GM19468 (cell line): ENCODE measurements around the gene MED7.

ENCODE experiments used
- ATAC-seq: cut with Tn5 transposase; IDR thresholded peaks from one replicate; pipeline ENCODE4 v1.9.1; 2021; ENCODE audit warnings: mild to moderate bottlenecking, moderate library complexity, moderate number of reproducible peaks; ENCODE audit not compliant: unreplicated experiment; ENCODE audit errors: extremely low read depth

MED7 gene

DNA sequence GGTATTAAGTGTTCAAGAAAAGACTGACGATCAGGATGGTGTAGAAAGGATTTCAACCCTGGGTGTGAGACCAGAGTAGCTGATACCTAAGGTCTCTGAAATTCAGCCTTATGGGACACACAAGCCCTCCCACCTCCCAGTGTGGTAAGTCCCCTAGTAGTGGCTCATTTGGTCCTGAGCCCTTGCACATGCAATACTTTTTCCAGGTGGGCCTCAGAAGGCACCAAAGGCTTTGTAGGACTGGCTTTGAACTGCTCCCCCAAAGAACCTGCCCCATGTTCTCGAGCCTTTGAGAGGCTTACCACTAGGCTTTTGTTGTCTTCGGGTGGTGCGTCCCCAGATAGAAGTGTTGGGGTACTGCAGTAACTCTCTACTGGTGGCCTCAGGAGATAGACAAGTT lies 22.6 kb upstream of the MED7 start:
- no peak for ATAC-seq

DNA sequence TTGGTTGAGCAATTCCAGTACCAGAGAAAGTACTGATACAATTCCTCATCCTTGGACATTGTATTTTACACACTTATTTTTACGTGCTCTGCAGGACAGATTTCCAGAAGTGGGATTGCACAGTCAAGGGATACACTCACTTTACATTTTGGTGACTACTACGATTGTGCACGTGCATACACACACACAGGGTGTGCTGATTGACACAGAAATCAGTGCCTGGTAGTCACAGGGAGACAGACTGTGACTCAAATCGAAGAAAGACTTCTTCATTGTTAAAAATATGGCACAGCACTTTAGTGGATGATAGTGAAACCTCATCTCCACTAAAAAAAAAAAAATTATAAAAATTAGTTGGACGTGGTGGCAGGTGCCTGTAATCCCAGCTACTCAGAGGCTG lies 21.9 kb upstream of the MED7 start:
- no peak for ATAC-seq

DNA sequence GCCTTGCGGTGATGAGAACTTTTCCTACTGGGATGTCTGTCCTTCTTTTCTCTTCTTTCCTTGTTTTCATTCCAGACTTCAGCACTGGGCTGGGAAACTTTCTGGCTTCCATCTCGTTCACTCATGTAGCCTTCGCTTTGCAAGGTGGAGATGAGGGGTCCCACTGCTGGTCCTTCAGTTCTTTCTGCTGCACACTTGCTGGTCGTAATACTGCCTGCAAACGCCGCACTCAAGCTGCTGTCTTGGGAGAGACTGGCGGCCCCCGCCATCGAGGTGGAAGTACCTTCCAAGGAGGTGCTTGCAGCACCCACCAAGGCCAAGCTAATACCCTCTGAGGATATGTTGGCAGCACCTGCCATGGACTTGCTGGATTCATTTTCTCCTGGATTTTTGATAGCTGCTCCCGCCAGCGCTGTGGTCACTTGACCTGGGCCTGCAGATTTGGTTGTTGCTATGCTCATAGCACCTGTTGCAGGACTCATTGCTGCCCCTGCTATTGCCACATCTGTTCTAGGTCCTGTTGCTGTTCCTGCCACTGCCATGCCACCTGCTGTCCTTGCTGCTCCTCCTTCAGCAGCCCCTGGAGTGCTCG lies 20.4 kb upstream of the MED7 start:
- ATAC-seq: no peak

DNA sequence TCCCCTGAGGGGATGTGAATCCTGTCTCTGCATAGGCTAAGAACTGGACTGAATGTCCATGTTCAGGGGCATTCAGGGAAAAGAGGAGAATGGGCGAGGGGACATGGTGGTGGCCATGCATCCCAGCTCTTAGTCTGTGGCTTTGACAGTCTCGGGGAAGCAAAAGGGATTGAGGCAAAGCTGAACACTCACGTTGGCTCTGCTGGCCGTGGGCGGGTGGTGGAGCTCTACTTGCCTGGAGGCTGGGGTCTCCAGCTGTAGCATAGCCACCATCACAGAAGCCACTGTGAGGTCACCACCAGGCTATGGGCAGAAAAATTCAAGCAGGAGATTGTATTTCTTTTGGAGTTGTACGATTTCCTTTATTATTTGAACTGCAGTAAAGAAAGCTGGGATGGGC lies 19.3 kb upstream of the MED7 start:
- ATAC-seq: no peak

DNA sequence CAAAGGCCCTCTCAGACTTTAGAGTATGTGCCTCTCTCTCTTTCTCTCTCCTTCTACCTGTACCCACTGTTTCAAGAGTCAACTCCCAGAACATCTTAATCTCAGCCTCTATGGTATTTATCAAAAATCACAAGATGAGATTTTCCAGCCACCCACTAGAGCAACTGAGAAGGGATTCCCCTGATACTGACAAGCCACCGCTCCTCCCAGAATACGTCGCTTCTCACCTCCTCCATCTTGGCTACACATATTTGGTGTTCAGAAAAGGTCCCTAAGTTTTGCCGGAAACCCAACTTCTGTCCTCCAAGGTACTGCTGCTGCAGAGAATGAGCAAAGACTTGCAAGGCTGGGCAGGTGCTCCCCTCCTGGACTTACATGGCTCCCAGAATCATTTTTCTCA lies 17.3 kb upstream of the MED7 start:
- ATAC-seq: no peak

DNA sequence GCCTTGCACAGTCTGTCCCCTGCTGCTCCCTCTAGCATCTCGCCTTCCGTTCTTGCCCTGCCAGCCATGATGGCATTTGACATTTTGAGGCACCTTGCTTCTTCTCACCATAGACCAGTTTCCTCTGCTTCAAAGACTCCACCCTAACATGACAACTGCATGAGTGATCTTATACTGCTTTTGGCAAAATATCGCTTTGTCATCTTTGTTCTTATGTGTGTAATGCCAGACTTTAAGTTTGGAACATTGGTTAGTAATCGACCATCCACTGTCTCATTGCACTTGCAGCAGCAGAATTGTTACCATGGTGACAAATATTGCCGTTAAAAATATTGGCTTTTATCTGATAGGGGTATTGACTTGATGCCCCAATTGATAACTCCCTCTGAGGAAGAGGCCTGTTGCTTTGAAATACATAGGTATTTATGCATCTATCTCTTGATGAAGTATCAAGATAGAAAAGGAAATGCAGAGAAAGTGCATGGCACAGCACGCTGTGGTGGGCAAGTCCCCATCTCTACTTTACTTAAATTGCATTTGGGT lies 16.6 kb upstream of the MED7 start:
- ATAC-seq: no peak

DNA sequence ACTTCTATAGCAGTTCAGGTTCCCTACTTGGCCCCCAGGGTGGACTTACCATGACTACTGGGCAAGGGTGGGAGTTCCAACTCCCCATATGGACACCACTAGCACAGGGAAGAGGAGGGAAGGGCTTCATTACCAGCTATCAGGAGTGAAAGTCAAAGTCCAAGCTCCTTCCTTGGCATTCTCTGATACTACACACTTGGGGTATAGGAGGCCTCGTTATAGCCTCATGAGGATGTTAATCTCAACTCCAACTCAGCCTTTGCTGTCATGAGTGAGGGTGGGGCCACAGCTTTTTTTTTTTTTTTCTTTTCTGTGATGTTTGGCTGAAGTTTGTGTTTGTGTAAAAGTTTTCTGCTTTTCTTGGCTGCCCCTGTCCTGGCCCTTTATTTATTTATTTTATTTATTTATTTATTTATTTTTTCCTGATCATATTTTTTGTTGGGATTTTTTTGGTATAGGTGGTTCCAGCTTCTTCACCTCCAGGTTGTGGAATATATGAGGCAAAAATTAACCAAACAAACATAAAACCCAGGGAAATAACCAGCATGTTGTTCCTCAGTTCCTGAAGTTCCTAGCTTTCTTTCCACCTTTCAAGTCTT lies 14.7 kb upstream of the MED7 start:
- no peak for ATAC-seq

DNA sequence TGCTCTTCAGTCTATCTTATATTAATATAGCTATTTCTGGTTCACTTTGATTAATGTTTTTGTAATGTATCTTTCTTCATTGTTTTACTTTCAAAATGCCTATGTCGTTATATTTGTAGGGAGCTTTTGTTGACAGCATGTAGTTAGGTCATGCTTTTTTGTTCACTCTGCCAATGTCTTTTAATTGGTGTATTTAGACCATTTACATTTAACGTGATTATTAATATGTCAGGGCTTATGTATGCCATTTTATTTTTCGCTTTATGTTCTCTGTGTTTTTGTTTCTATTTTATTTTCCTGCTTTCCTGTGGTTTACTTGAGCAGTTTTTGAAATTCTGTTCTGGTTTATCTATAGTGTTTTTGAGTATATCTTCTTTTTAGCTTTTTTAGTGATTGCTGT lies 12.6 kb upstream of the MED7 start:
- ATAC-seq: no peak

DNA sequence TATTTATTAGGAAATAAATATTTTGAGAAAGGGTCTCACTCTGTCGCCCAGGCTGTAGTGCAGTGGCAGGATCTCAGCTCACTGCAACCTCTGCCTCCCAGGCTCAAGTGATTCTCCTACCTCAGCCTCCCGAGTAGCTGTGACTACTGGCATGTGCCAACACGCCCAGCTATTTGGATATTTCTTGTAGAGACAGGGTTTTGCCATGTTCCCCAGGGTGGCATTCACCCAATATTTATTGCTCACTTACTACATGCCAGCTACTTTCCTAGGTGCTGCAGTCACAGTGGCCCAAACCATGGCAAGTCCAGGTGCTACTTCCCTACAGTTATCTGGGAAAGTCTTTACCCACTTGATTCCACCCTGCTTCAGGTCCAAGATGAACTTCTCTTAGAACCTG lies 8.3 kb upstream of the MED7 start:
- no peak for ATAC-seq

DNA sequence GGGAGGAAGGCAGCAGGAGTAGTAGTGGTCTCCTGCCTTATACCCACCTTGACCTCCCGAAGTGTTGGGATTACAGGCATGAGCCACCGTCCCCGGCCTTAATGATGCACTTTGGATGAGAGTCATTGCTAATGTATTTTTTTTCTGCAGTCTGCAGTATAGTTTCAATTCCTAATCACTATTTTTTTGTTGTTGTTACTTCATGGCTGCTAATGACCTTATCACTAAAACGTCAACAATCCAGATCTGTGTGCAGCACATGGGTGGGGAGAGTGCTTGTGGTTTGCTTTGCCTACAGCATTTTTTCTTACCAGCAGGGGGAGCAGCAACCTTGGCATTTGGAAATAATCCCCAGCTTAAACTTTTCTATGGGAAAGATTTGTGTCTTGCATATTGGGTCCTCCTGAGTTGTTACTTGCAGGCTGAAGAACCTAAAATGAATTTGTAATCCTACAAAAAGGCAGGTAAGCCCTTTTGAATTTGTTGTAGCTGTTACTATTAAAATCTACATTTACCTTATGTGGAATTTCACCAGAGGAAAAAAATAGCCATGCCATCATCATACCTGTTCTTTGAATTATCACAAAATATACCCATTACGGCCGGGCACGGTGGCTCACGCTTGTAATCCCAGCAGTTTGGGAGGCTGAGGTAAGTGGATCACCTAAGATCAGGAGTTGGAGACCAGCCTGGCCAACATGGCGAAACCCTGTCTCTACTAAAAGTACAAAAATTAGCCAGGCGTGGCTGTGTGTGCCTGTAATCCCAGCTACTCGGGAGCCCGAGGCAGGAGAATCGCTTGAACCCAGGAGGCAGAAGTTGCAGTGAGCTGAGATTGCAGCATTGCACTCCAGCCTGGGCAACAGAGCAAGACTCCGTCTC lies 6.3 kb upstream of the MED7 start:
- peak; percentile 58 for ATAC-seq

DNA sequence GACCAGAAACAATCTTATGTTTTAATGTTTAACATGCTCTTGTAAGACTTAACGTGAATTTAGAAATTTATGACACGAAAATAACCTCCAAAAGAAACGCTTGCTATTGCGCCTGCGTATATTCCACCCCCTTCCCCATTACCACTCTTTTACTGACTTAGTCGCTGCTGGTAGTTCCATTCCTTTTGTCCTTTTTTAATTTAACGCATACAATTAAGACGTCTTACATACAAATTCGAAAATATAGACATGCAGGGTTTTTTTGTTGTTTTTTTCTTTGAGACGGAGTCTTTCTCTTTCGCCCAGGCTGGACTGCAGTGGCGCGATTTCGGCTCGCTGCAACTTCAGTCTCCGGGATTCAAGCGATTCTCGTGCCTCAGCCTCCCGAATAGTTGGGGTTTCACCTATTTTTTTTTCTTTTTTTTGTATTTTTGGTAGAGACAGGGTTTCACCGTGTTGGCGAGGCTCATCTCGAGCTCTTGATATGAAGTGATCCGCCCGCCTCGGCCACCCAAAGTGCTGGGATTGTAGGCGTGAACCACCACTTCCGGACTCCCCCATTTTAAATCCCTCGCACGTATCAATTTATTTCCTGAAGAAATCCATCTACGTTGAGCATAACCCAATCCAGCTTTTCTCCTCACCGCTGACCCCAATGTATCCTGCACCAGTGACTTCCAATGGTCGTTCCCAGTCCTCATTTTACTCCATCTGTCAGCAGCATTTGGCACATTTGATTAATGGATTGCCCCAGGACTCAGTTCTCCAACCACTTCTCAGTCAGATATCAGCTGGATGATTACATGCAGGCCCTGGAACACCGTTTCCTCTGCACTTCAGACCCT lies 684 bp upstream of the MED7 start:
- peak; percentile 5 for ATAC-seq

DNA sequence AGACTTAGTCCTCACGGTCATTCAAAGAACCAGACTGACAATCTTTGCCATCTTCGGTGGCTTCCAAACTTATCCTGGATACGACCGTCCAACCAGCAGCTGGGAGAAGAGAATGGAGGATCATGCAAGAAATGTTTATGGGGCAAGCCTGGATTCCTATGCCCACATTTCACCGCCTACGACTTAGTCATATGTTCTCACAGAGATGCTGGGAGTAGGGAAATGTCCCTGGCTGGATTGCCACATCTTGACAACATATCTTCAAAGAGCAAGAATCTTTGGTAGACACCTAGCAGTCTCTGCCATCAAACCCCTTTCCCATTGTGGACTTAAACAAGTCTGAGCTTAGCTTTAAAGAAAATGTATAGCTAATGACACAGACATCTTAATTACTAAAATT lies 5.0 kb downstream of the MED7 start:
- no peak for ATAC-seq

DNA sequence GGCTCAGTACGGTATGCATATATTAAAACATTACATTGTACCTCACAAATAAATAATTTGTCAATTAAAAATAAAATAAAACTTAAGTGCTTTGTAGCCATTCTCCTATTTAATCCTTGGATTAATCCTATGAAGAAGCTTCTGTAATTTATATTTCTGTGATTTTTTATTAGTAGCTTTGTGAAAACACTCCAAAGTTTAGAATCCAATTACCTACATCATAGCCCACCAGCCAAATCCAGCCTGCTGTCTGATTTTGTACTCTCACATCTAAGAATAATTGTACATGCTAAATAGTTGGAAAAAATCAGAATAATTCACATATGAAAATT lies 10.4 kb downstream of the MED7 start:
- no peak for ATAC-seq

DNA sequence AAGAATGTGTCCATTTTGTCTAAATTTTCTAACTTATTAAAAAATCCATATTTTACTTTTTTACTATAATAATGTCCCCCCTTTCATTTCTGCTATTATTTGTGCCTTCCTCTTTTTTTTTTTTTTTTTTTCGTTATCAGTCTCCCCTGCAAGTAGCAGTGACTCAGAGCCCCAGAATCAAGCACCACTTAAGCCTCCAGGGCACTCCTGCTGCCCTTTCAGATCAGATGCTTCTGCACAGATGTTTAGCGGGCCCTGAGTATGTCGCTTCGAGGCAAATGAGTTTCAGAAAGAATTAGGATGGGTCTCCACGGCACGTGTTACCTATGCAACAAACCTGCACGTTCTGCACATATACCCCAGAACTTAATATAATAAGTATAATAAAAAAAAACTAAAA lies 11.7 kb downstream of the MED7 start:
- no peak for ATAC-seq

DNA sequence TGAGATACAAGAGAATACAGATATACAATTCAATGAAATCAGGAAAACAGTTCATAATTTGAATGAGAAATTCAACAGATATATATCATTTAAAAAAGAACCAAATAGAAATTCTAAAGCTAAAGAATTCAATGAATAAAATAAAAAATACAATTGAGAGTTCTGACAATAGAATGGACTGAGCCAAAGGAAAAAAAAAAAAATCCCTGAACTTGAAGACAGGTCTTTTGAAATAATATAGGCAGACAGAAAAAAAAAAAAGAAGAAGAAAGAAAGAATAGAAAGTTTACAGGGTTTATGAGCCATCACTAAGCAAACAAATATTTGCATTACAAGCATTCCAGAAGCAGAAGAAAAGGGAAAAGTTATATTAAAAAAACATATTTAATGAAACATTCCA lies 21.0 kb downstream of the MED7 start:
- ATAC-seq: no peak

DNA sequence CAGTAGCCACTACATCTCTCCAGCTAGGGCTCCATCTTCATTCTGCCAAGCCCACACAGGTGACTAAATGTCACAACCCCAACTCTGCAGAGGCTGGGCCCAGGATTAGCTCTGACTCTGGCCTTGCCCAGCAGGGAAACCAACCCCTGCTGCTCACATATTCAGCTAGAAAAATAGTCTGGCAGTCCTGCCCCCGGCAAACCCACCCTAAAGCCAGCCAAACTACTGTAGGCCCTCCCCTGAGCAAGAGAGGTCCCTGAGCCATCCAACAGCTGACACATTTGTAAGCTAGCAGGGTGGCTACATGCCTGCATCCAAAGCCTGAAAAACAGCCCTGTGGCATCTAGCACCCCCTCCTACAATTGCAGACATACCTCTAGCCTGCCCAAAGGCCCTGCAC lies 22.6 kb downstream of the MED7 start:
- ATAC-seq: no peak

DNA sequence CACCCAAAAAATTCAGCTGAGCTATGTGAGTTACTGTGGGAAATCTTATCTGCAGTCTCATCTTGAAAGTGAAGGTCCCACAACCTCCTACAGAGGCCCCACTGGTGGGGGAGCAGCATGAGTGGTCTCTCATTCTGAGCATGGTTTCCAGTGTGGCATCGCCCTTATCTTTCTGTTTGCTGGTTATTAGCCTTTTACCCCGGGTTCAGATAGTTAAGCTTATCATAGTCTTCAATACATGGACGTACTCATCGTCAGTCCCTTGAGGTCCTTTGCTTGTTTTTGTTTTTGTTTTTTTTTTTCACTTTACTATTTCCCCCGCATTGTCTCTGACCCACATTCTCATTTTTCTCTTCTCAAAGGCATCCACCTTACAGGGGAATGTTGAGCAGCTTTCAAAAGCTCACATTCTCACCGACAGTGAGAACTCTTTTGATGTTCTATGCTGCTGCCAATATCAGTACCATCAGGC lies 26.1 kb downstream of the MED7 start:
- peak; percentile 78 for ATAC-seq

DNA sequence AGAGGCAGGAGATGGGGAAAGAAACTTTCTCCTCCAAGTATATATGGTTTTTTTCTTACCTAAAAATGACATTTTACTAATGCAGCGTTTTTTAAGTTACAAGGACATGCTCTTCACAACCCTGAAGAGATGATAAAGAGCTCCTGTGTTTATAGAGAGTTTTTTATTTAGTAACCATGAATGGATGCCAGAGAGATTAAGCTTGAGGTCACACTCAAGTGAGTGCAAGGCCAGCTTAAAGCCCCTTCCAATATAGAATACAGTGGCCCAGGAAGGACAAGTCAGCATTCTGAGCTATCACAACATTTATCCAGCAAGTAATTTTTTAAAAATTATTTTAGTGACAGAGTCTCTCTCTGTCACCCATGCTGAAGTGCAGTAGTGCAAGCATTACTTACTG lies 27.2 kb downstream of the MED7 start:
- ATAC-seq: no peak

DNA sequence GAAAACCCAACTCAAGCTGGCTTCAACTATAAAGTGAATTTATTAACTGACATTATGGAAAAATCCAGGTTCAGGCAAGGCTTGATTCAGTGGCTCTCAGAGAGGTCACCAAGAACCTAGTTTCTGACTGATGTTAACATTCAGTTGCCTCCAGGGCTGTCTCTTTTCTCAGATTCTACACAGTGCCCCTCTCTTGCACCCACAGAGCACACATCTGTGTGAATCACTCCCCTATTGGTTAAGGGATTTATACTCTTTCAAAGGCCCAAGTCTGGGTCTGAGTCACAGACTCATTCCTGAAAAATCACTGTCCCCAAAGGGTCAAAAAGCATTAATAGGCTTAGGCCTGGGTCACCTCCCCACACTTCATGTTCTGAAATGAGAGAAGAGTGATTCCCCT lies 27.7 kb downstream of the MED7 start:
- ATAC-seq: no peak

DNA sequence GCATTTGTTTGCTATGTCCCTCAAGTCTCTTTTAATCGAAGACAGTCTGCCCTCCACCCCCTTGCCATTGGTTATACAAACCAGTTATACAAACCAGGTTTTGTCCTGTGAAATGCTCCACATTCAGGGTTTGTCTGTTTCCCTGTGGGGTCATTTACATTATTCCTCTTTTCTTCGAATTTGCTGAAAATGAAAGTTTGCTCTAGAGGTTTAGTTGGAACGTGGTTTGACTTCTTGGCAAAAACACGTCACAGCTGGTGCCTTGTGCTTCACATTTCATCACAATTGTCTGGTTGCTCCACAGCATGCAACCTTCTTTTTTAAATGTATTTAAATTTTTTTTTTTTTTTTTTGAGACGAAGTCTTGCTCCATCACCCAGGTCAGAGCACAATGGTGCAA lies 29.7 kb downstream of the MED7 start:
- no peak for ATAC-seq
